ENCODE data around the gene ANXA5. TPM values are rescaled to one million over a fixed set of nuclear protein-coding genes. Genes with fewer than 3 reads are reported as not detected.

Gene ANXA5
- total RNA-seq, 2 experiments from 2014 or later, result 142 to 152 TPM

DNA sequence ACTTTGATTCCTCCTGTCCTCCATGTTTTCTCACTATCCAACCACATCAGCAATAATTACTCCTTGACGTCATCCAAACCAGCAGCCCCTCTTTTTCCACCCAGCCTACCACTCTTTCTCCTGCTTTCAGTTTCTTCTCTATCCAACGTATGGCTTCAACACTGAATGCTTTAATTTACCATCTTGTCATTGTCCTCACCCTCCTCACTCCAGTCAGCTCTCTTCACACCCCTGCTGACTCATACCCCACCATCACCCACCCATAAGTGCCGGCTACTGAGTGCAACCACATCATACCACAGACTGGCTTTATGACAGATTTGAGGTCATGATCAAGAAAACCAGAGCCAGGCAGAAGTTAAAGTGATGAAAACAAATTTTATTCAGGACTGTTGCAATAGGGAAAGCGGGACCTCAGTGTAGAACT is 9.8 kb upstream of the ANXA5 start:
- CTCF ChIA-PET, result interaction anchor here (1.1 to 3.0 kb wide), 3 partner anchors 10 to 118 kb away, joined by 3 to 14 read pairs (median 3); partner anchors contain the start of genes ANXA5 and CCNA2
- H3K9me3 Mint-ChIP-seq (ENCODE audit: low read depth), result no peaks in the 10 kb centered on the region
- DNase-seq (peak; percentile 91), ATAC-seq (peak; percentile 97)
- peak overlapping the region; percentile 84 for H3K27ac Mint-ChIP-seq
- H3K27me3 Mint-ChIP-seq, result peaks cover 12% of the 10 kb centered on the region
- peaks cover 51% of the 10 kb centered on the region for H3K4me1 Mint-ChIP-seq
- peaks cover 11% of the 10 kb centered on the region for H3K36me3 Mint-ChIP-seq
- H3K4me3 Mint-ChIP-seq, result peak overlapping the region; percentile 52

DNA sequence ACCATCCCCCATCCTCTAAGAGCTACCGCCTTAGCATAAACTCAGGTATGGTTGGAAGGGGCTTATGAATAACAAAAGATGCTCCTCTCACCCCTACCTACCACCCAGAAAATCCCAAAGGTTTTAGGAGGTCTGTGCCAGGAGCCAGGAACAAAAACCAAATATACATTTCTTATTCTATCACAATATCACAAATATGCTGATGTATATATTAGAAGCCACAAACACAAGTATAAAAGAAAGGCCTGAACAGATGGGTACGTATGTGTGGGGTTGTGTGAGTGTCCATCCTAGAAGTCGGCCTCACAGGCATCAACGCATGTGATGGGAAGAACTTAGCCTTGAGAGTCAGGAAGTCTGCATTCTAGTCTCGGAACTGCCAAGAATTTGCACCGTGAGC is 8.7 kb upstream of the ANXA5 start:
- Mint-ChIP-seq H3K4me3 (no peak overlapping the region), H3K27ac (no peak overlapping the region), H3K36me3 (peaks cover 11% of the 10 kb centered on the region), H3K27me3 (peaks cover 17% of the 10 kb centered on the region), H3K4me1 (peaks cover 44% of the 10 kb centered on the region), H3K9me3 (ENCODE audit: low read depth) (no peaks in the 10 kb centered on the region)
- no peak for DNase-seq
- no peak for ATAC-seq
- CTCF ChIA-PET, result interaction anchor here (1.4 kb wide), 1 partner anchor 9 kb away, joined by 3 read pairs; the partner anchor contains the start of gene ANXA5

DNA sequence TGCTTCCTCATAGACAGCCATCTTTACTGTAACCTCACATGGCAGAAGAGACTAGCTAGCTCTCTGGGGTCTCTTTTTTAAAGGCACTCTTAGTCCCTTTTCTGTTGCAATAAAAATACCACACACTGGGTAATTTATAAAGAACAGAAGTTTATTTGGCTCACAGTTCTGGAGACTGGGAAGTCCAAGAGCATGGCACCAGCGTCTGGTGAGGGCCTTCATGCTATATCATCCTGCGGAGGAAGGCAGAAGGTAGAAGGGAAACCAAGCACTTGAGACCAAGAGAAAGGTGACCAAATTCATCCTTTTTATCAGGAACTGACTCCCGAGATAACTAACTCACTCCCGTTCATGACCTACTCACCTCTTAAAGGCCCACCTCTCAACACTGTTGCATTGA is 5.4 kb upstream of the ANXA5 start:
- Mint-ChIP-seq H3K27me3 (peaks cover 40% of the 10 kb centered on the region), H3K27ac (no peak overlapping the region), H3K9me3 (ENCODE audit: low read depth) (no peaks in the 10 kb centered on the region), H3K4me3 (no peak overlapping the region), H3K36me3 (peaks cover 9% of the 10 kb centered on the region), H3K4me1 (peaks cover 30% of the 10 kb centered on the region)
- ATAC-seq, result no peak
- DNase-seq, result no peak
- CTCF ChIA-PET, result no interaction called here

DNA sequence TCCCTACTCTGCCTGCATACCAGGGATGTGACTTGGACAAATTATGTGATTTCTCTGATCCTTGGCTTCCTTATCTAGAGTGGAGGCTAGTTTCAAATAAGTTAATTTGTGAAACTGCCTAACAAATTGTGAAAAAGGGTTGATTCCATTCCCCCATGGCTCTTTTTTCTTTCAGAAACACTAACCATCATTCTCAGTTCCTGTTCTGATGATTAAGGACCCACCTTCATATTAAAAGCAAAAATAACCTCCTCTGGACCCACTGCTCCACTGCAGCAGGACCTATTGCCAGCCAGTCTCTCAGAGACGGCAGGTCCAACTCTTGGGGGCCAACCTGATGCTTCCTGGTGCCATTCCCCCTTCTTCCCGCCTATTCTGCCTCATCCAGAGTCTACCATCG is 4.5 kb upstream of the ANXA5 start:
- CTCF ChIA-PET, result no interaction called here
- peaks cover 37% of the 10 kb centered on the region for H3K27me3 Mint-ChIP-seq

DNA sequence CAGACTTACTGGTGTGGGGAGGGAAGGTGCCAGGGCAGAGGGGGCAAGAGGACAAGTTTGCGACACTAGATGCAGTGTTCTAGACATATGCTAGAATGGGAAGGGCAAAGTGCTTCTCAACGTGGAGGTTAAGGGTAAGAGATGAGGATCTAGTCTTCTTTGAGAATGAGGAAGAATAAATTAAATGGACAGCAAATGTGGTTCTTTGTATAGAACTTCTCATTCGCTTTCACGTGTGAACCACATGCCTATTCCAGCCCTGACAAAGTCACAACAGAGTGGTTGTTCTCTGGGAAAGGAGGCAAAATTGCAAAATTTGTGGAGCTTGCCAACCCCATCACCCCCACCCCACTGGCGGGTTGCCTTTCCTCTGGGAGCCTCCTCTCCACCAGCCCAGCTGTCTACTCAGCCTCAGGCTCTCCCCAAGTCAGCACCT is 1.5 kb upstream of the ANXA5 start:
- H3K4me3 Mint-ChIP-seq, result no peak overlapping the region
- H3K27ac Mint-ChIP-seq, result peak overlapping the region; percentile 1
- no peak for DNase-seq
- H3K36me3 Mint-ChIP-seq, result peaks cover 15% of the 10 kb centered on the region
- CTCF ChIA-PET, result no interaction called here
- no peak for ATAC-seq
- H3K27me3 Mint-ChIP-seq, result peaks cover 37% of the 10 kb centered on the region
- H3K4me1 Mint-ChIP-seq, result peaks cover 32% of the 10 kb centered on the region
- no peaks in the 10 kb centered on the region for H3K9me3 Mint-ChIP-seq (ENCODE audit: low read depth)

More for the DNA sequence above, 4.5 kb upstream of the ANXA5 start:
- Mint-ChIP-seq H3K27ac (no peak overlapping the region), H3K4me3 (no peak overlapping the region), H3K4me1 (peaks cover 21% of the 10 kb centered on the region), H3K36me3 (peaks cover 4% of the 10 kb centered on the region), H3K9me3 (ENCODE audit: low read depth) (no peaks in the 10 kb centered on the region)
- ATAC-seq (no peak), DNase-seq (no peak)

DNA sequence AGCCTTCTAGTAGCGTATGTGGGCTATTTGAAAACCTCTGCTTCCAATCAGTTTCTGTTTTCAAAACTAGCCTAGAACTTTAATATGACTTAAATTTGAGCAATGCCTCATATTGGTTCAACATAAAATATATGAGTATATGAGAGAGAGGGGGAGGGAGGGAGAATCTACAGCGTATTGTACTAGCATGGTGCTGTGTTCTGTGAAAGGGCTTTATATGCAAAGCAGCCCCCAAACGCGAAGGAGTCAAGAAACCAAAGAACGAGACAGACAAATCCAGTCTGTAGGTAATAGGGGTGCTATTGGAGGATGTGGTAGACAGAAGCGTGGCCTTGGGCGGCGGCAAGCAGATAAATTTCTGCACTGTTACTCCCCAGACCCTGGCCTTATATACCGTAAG is 784 bp upstream of the ANXA5 start:
- H3K27ac Mint-ChIP-seq, result peak overlapping the region; percentile 86
- H3K9me3 Mint-ChIP-seq (ENCODE audit: low read depth), result no peaks in the 10 kb centered on the region
- H3K27me3 Mint-ChIP-seq, result peaks cover 37% of the 10 kb centered on the region
- peak overlapping the region; percentile 96 for H3K4me3 Mint-ChIP-seq
- ATAC-seq (no peak), DNase-seq (peak; percentile 50)
- H3K4me1 Mint-ChIP-seq, result peaks cover 34% of the 10 kb centered on the region
- peaks cover 20% of the 10 kb centered on the region for H3K36me3 Mint-ChIP-seq
- CTCF ChIA-PET, result interaction anchor here (1.0 to 2.5 kb wide), 7 partner anchors 8 to 880 kb away, joined by 3 to 14 read pairs (median 5); no protein-coding TSS in a partner anchor

DNA sequence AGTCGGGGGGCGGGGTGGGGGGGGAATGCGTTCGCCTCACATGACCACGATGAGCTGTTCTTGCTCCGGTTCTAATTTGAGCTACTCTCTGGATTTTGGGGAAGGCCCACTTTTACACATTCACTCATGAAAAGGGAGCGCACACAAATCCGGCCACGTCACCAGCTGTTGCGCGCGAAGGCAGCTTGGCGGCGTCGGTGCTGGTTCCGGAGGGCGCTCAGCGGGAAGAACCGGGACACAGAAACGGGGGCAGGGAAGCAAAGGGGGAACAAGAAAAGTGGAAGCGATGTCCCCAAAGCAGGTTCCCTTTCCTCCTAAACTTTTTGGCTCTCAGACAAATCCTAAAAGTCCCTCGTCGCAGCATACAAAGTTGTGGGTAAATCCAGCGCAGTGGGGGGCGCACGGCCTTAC is 605 bp downstream of the ANXA5 start:
- H3K36me3 Mint-ChIP-seq, result peaks cover 27% of the 10 kb centered on the region
- CTCF ChIA-PET, result interaction anchor here (0.6 to 2.5 kb wide), 9 partner anchors 11 to 179 kb away, joined by 3 to 14 read pairs (median 3); no protein-coding TSS in a partner anchor
- peak; percentile 34 for ATAC-seq
- DNase-seq, result peak; percentile 77
- peaks cover 44% of the 10 kb centered on the region for H3K4me1 Mint-ChIP-seq
- H3K27ac Mint-ChIP-seq, result peak overlapping the region; percentile 99
- no peaks in the 10 kb centered on the region for H3K9me3 Mint-ChIP-seq (ENCODE audit: low read depth)
- peak overlapping the region; percentile 96 for H3K4me3 Mint-ChIP-seq
- H3K27me3 Mint-ChIP-seq, result peaks cover 29% of the 10 kb centered on the region

DNA sequence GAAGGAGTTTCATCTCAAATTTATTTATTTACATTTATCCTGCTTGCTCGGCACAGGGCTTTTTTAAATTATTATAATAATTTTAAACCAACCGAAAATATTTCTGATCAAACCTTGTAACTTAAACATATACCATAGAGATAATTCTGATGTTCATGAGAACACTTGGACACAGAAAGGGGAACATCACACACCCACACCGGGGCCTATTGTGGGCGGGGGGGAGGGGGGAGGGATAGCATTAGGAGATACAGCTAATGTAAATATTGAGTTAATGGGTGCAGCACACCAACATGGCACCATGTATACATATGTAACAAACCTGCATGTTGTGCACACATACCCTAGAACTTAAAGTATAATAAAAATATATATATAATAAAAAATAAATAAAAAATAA is 2.9 kb downstream of the ANXA5 start:
- Mint-ChIP-seq H3K36me3 (peaks cover 29% of the 10 kb centered on the region), H3K27me3 (peaks cover 13% of the 10 kb centered on the region), H3K4me3 (no peak overlapping the region), H3K27ac (no peak overlapping the region), H3K4me1 (peaks cover 44% of the 10 kb centered on the region), H3K9me3 (ENCODE audit: low read depth) (no peaks in the 10 kb centered on the region)
- DNase-seq (no peak), ATAC-seq (no peak)
- CTCF ChIA-PET, result no interaction called here

DNA sequence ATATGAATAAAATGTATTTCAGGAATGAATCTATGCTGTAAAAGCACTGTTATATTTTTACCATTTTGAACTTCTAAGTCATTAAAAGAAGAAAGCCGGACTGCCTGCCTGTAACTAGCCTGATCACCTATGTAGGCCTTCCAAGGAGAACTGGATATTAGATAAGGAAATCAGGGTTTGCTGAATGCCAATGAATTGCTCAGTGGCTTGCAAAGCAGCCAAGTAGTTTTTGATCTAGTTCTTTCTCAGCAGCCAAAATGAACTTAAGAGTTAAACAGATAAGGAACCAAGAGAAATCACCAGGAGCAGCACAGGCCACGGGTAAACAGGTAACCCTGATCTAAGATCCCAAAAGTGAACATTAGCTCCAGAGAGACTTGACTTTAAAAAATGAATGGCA is 3.3 kb downstream of the ANXA5 start:
- no peak for ATAC-seq
- Mint-ChIP-seq H3K4me1 (peaks cover 41% of the 10 kb centered on the region), H3K27me3 (peaks cover 9% of the 10 kb centered on the region)

DNA sequence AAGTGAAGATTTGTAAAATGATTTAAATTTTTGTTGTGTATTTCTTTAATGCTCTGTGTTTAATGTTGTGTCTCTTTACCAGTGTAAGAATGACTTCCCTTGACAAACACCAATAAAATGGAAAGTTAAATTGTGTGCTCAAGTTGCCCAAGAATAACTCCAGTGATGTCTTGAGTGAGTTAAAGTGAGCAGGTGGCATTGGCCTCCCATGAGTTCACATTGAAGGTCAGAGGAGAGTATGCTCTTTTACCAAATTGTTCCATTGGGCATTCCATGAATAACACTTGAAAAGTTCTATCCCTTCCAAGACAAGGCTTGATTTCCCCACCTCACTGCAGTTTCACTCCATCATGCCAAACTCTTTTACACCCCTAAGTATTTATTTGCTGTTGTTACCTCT is 4.5 kb downstream of the ANXA5 start:
- no peaks in the 10 kb centered on the region for H3K9me3 Mint-ChIP-seq (ENCODE audit: low read depth)
- no peak for ATAC-seq
- H3K27ac Mint-ChIP-seq, result no peak overlapping the region
- H3K4me1 Mint-ChIP-seq, result peaks cover 32% of the 10 kb centered on the region
- H3K4me3 Mint-ChIP-seq, result no peak overlapping the region
- CTCF ChIA-PET, result no interaction called here
- H3K27me3 Mint-ChIP-seq, result no peaks in the 10 kb centered on the region
- no peak for DNase-seq
- H3K36me3 Mint-ChIP-seq, result peaks cover 27% of the 10 kb centered on the region

More for the DNA sequence above, 3.3 kb downstream of the ANXA5 start:
- Mint-ChIP-seq H3K9me3 (ENCODE audit: low read depth) (no peaks in the 10 kb centered on the region), H3K36me3 (peaks cover 27% of the 10 kb centered on the region), H3K4me3 (no peak overlapping the region), H3K27ac (no peak overlapping the region)
- DNase-seq, result no peak
- CTCF ChIA-PET, result no interaction called here

DNA sequence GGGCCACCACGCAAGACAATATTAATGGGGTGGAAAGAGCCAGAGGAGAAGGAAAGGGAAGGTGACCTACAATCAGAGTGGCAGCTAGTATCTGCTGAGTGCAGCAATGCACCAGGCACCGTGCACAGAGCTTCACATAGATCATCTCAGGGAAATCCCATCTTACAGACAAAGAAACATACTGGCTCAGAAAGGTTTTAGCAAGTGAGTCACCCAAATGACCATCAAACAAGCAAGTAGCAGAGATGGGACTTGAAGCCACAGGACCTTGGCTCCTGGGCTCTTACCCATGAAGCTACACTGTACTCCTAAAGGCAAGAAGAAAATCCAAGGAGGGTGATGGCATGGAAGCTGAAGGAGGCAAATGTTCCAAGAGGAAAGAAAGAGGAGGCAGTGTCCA is 6.8 kb downstream of the ANXA5 start:
- Mint-ChIP-seq H3K27me3 (no peaks in the 10 kb centered on the region), H3K36me3 (peaks cover 32% of the 10 kb centered on the region), H3K27ac (no peak overlapping the region), H3K9me3 (ENCODE audit: low read depth) (no peaks in the 10 kb centered on the region), H3K4me3 (no peak overlapping the region), H3K4me1 (peaks cover 18% of the 10 kb centered on the region)
- CTCF ChIA-PET, result no interaction called here
- DNase-seq (no peak), ATAC-seq (no peak)

DNA sequence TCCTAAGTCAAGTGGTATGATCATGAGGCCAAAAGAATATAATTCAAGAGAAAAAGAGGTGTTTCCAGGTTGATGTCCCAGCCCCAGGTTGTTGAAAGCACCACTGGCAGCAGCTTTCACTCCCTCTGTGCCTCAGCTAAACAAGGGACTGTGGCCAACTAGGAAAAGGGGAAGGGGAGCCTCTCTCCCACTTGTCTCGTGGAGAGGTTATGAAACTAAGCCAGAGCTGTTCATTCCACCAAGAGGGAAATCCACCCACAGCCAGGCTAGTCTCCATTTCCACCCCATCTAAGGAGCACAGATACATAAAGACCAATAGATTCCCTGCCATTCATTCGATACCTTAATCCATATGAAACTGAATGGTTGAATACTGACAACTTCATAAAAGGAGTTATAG is 8.1 kb downstream of the ANXA5 start:
- ATAC-seq (no peak), DNase-seq (no peak)
- peaks cover 16% of the 10 kb centered on the region for H3K4me1 Mint-ChIP-seq
- H3K27ac Mint-ChIP-seq, result no peak overlapping the region
- CTCF ChIA-PET, result no interaction called here
- no peak overlapping the region for H3K4me3 Mint-ChIP-seq
- no peaks in the 10 kb centered on the region for H3K9me3 Mint-ChIP-seq (ENCODE audit: low read depth)
- H3K27me3 Mint-ChIP-seq, result no peaks in the 10 kb centered on the region
- H3K36me3 Mint-ChIP-seq, result peaks cover 35% of the 10 kb centered on the region

DNA sequence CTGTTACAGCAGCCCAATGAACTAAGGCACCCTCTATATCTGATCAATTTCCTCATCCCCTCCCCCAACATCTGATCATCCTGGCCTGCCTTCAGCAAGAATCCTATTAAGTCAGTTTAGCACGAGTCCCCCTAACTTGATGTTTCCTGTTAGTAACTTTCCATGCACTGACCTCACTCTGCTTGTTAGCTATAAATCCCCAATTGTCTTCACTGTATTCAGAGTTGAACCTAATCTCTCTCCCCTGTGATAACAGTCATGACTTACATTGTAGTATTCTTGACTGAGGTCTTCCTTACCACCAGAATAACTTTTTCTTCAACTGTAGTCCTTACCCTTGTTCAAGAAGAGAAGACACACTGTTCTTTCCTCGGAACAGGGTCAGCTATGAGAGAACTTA is 8.5 kb downstream of the ANXA5 start:
- Mint-ChIP-seq H3K4me3 (no peak overlapping the region), H3K36me3 (peaks cover 34% of the 10 kb centered on the region), H3K9me3 (ENCODE audit: low read depth) (no peaks in the 10 kb centered on the region), H3K27ac (no peak overlapping the region), H3K4me1 (peaks cover 12% of the 10 kb centered on the region), H3K27me3 (no peaks in the 10 kb centered on the region)
- CTCF ChIA-PET, result no interaction called here
- no peak for ATAC-seq
- DNase-seq, result no peak

DNA sequence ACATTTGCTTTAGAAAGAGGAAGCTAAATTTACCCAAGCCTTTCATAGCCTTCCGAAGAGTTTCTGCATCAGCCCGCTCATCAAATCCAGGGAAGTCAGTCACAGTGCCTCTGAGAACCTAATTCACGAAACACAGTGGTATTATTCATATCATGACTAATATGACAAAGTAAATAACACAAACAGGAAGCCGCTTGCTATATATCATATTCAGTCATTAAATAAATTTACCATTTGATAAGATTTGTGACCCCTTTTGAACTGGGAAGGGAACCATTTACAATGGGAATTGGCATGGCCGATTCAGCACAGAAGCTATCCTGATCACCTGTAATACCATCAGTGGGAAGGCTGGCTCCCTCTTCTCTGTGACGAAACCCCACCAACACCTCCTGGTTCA is 10.5 kb downstream of the ANXA5 start:
- H3K4me3 Mint-ChIP-seq, result no peak overlapping the region
- H3K36me3 Mint-ChIP-seq, result peaks cover 25% of the 10 kb centered on the region
- H3K4me1 Mint-ChIP-seq, result no peaks in the 10 kb centered on the region
- no peak overlapping the region for H3K27ac Mint-ChIP-seq
- DNase-seq, result no peak
- no peaks in the 10 kb centered on the region for H3K27me3 Mint-ChIP-seq
- ATAC-seq, result no peak
- CTCF ChIA-PET, result interaction anchor here (1.0 kb wide), 1 partner anchor 199 kb away, joined by 3 read pairs; no protein-coding TSS in a partner anchor
- H3K9me3 Mint-ChIP-seq (ENCODE audit: low read depth), result no peaks in the 10 kb centered on the region

Measured in activated CD8-positive, alpha-beta memory T cell treated with anti-CD3 and anti-CD28 coated beads, Interleukin-2, amount 10 ng/mL, durations not matched to agents 7 days and 5 days (primary cell).